ENCODE results near the gene NACC2.

The NACC2 gene

GRCh38 chr9:136129176-136129575, 34.1 kb upstream of the NACC2 start:
- no peak for DNase-seq (ENCODE audit: low read depth, low spot score)

DNA sequence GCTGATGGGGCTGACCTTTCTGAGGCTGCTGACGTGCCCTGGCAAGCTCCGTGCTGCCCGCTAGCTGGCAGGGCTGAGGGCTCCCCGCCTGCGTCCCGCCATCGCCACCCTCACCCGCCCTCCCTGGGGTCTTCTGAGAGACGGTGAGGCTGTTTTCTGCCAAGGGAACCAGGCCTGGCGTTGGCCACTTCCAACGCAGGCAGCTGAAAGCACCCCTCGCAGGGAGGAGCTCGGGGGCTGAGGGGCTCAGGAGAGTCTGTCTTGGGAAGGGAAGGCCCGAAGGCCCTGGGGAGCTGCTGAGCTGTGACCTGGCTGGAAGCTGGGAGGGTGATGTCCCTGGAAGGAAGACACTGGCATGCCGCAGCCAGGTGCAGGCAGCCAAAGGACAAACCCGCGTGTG, 33.3 kb upstream of the NACC2 start:
- DNase-seq (ENCODE audit: low read depth, low spot score): no peak

GRCh38 chr9:136127313-136127712, 32.2 kb upstream of the NACC2 start:
- DNase-seq (ENCODE audit: low read depth, low spot score): no peak

DNA sequence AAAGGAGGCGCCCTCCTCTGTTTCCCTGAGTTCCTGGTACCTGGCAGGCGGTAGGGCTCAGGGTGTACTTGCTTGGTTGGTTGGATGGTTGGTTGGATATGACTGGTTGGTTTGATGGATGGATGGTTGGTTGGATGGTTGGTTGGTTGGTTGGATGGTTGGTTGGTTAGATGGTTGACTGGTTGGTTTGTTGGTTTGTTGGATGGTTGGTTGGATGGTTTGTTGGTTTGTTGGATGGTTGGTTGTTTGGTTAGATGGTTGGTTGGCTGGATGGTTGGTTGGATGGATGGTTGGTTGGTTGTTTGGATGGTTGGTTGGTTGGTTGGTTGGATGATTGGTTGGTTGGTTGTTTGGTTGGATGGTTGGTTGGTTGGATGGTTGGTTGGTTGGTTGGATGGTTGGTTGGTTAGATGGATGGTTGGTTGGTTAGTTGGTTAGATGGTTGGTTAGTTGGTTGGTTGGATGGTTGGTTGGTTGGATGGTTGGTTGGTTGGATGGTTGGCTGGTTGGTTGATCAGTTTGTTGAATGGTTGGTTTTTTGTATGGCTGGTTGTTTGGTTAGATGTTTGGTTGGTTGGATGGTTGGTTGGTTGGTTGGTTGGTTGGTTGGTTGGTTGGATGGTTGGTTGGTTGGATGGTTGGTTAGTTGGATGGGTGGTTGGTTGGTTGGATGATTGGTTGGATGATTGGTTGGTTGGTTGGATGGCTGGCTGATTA, 30.0 kb upstream of the NACC2 start:
- no peak for DNase-seq (ENCODE audit: low read depth, low spot score)

DNA sequence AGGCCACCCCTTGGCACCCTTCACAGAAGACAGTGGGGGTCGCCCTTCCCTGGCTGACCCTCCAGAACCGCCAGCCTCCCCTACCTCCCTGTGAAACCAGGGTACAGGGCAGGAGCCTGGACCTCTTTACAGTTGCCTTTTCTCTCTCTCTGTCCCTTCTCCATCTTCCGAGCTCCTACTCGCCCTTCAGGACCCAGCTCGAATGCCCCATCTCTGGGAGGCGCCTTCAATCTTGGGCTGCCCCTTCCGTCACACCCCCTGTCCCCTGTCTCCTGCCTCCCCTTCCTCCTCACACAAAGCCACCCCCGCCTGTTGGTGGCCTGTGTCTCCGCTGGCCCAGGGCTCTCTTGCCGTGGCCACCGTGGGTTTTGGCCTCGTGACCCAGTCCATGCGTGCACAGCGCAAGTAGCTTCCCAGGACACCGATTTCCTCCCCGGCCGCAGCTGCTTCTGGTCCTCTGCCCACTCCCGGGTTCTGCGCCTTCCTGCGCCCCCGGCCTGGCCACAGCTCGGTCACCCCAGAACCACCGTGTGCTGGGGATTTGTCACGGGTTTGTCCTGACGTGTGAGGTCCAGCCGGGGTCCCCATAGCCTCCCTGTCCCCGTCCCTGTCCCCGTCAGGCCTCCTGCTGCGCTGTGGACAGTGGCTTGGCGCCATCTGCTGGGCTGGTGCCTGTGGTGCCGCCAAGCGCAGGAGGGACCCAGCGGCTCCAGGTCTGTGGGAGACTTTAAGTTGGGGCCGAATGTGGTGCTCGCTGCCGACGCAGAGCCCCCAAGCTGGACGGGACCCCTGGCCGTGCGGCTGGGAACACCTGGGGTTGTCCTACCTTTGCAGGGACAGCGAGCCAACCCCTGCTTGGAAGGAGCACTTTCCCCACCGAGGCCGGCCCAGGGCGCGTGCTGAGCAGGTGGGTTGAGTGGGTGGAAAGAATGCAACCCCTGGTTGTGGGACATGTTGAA, 27.6 kb upstream of the NACC2 start:
- DNase-seq (ENCODE audit: low read depth, low spot score): no peak

- DNase-seq (ENCODE audit: low read depth, low spot score): no peak
Observed at GRCh38 chr9:136121801-136122200, 26.7 kb upstream of the NACC2 start.

DNA sequence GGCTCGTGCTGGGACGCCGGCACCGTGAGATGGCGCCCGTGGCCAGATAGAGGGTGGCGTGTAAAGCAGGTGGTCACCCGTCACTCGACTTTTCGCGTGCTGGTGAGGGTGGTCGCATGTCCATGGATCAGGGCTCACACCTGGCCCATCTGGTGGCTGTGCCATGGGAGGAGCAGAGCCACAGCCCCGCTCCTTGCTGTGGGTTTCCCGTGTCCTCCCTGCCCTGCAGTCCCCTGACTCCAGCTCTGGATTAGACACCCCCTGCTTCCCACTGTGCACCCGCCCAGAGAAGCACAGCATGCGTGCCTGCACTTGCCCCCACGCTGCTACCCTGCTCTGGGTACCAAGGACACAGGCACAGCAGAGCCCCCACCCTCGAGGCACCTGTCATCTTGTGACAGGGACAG, 25.4 kb upstream of the NACC2 start:
- DNase-seq (ENCODE audit: low read depth, low spot score): no peak

- DNase-seq (ENCODE audit: low read depth, low spot score): no peak
Observed at GRCh38 chr9:136119883-136120393, 24.8 kb upstream of the NACC2 start.

- DNase-seq (ENCODE audit: low read depth, low spot score): no peak
Observed at GRCh38 chr9:136119061-136119882, 24.2 kb upstream of the NACC2 start.

DNA sequence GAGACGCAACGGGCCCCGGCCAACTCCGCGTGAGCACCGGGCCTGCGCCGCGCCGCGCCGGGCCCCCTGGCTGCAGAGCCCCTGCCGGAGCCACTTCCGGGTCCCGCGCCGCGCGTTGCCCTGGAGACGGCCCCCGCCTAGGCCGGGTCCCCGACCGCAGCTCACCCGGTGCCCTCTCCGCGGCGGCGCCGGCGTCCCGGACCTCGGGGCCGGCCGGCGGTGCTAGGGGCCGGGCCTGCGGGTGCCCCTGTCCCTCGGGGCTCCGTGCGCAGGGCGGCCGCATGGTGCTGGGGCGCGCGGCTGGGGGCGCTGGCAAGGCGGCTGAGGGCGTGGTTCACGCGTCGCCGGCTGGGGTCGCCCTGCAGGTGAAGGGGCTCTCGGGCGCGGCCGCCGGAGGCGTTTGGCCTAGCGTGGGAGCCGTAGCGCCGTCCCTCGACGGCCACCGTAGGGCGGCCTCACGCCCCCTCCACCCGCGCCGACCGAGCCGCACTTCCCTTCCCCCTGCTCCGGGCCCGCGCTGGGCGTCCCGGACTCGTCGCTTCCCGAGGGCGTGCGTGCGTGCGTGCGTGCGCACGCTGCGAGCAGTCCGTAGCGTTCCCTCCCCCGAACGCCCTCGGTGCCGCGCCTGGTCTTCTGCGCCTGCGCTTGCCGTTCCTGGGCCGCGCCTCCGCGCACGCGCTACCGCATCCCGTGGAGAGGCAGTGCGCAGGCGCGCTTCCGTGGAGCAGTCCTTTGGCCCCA, 23.4 kb upstream of the NACC2 start, which contains the start of gene TMEM250:
Gene TMEM250 (minus strand): TSS at position 556 of the 741 bp plus-strand sequence. CDS start 1,975 bp downstream, outside the sequence.
- peak; percentile 95 for DNase-seq (ENCODE audit: low read depth, low spot score)

DNA sequence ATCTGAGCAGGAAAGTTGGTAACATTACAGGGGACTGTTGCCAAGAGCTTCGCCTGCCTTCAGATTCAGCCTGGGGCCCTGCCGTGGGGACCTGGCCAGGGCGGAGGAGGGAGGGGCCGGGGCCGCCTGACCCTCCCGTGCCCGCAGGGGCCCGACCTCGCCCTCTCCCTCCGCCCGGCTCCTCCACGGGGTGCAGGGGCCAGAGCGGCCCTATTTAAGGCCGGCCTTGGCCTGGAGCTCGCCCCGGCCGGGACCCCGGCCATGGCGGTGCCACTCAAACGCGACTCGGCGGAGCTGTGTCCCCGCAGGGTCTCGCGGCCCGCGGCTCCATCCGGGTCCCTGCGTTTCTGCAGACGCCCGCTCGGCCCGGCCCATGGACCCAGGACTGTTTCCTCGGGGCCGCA, 22.8 kb upstream of the NACC2 start:
- no peak for DNase-seq (ENCODE audit: low read depth, low spot score)

GRCh38 chr9:136117291-136117915, 22.3 kb upstream of the NACC2 start:
- DNase-seq (ENCODE audit: low read depth, low spot score): no peak

DNA sequence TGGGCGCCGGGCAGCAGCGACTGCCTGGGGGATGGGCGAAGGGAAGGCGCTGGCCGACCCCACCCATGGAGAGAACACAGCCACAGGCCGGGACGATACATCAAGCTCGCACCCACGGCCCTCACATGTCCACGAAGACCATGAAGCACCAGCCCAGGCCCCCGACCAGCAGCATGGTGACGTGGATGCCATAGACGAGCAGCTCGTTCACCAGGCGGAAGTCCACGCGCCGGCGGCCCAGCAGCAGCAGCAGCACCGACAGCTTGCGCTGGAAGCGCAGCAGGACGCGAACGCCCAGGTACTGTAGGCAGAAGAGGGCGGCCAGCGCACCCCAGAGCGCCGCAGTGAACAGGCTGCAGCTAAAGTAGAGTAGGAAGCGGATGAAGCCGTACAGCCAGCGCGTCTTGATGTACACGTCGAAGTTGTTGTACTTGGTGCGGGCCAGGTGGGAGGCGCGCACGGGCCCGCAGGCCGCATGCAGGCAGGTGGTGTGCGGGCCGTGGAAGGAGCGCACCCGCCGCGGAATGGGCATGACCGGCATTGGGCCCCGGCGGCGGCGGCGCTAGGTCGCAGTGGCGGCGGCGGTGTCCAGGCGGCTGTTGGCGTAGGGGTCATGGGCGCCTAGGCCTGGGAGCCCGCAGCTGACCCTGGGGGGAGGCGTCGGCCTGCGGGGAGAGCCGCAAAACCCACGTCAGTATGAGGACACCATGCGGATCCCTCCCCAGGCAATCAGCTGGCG, 21.4 kb upstream of the NACC2 start:
- no peak for DNase-seq (ENCODE audit: low read depth, low spot score)

- no peak for DNase-seq (ENCODE audit: low read depth, low spot score)
Observed at GRCh38 chr9:136115641-136116359, 20.7 kb upstream of the NACC2 start.

DNA sequence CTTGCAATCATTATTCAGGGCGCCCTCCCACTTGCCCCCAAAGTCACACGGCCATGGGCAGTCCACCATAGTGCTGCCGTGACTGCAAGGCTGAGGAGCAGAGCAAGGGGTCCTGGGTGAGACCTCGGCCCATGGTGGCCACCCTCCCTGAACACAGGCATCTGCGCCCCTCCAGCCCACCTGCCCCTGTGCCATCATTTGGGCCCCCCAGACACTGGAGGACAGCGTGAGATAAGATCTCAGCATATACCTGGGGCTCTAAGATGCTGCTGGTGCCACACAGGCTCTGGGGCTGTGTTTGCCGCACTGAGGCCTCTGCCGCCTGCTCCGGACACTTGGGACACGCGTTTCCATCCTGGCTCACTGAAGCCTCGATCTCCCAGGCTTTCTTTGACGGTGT, 20.1 kb upstream of the NACC2 start:
- no peak for DNase-seq (ENCODE audit: low read depth, low spot score)

- DNase-seq (ENCODE audit: low read depth, low spot score): no peak
Observed at GRCh38 chr9:136114610-136115009, 19.5 kb upstream of the NACC2 start.

DNA sequence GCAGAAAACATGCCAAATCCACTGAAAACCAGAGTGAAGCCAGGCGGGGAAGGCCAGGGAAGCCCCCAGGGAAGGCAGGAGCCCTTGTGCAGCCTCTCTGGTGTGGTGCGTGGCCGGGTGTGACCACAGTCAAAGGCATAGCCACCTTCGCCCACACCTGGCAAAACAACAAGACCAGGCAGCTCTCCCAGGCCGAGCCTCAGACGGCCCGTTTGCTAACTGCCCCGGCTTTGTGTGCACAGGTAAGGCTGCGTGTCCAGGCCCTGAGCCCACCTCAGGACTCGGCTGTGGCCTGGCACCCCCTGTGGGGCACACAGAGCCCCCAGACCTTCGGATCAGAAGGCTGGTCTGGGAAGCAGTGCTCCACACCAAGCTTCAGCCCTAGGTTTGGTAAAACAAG, 17.5 kb upstream of the NACC2 start:
- DNase-seq (ENCODE audit: low read depth, low spot score): no peak

DNA sequence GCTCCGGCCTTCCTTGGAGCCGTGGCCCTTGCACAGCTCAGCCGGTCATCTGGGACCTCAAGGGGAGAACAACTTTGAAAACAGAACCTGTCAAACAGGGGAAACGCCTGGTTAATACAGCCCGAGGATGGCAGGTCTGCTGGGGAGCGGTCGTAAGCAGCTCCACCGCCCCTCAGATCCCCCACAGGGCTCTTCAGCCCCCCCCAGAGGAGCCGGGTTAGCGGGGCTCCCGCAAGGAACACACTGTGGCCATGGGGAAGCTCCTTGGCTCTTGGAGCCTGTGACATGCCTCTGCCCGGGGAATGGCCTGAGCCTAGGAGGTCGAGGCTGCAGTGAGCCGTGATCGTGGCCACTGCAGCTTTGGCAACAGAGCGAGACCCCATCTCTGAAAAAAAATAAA, 16.8 kb upstream of the NACC2 start:
- DNase-seq (ENCODE audit: low read depth, low spot score): no peak

- no peak for DNase-seq (ENCODE audit: low read depth, low spot score)
Observed at GRCh38 chr9:136111190-136111589, 16.1 kb upstream of the NACC2 start.

Measured in brain pericyte (primary cell).